Tibial nerve (tissue), 4 donors: Measurements from ENCODE around the gene TNFRSF21. TPM values are rescaled to one million over a fixed set of nuclear protein-coding genes. Genes with fewer than 3 reads are reported as not detected.

Experiments used
- DNase-seq, 2 donors: peaks; one replicate each; pipeline ENCODE4 v3.0.0-alpha.2; 2019; ENCODE audit warnings: low spot score in 2 of 2
- H3K27ac ChIP-seq, 4 donors: fragments of 200-600 bp; sonication (generic) in 3 of 4; one replicate each; pipeline ENCODE4 v1.5.1; 2017 to 2019; ENCODE audit warnings: mild to moderate bottlenecking in 1 of 4
- H3K27me3 ChIP-seq, 2 donors: fragments of 200-600 bp; sonication (generic) in 1 of 2; one replicate each; pipeline versions ENCODE4 v1.5.1 to v1.6.0; 2017 to 2019
- H3K36me3 ChIP-seq, 3 donors: fragments of 200-600 bp; sonication (generic); one replicate each; pipeline ENCODE4 v1.5.1; 2018 to 2019
- H3K4me1 ChIP-seq, 4 donors: fragments of 200-600 bp; sonication (generic) in 3 of 4; one replicate each; pipeline ENCODE4 v1.5.1; 2017 to 2019
- H3K4me3 ChIP-seq, 4 donors: fragments of 200-600 bp; sonication (generic) in 3 of 4; one replicate each; pipeline ENCODE4 v1.5.1; 2017 to 2019; ENCODE audit warnings: mild to moderate bottlenecking in 1 of 4, moderate library complexity in 1 of 4
- H3K9me3 ChIP-seq, 4 donors: fragments of 200-600 bp; sonication (generic) in 3 of 4; one replicate each; pipeline ENCODE4 v1.5.1; 2017 to 2019
- EP300 ChIP-seq, 2 donors: sonication (generic); formaldehyde crosslinking; IDR thresholded peaks; one replicate each; pipeline ENCODE4 v1.6.1; 2017; ENCODE audit warnings: antibody characterized with exemption in 2 of 2, mild to moderate bottlenecking in 1 of 2
- POLR2A ChIP-seq, 2 donors: fragments of 450-650 bp; IDR thresholded peaks; one replicate each; pipeline ENCODE4 v1.6.1; 2017; ENCODE audit warnings: antibody characterized with exemption in 2 of 2, mild to moderate bottlenecking in 2 of 2, moderate library complexity in 2 of 2
- WGBS, 2 donors: methylation state at CpG; one replicate each; pipeline ENCODE4 v1.1.5; 2018; 5-methylcytosine and 5-hydroxymethylcytosine counted together
- total RNA-seq, 4 donors: library from RNA; depleted of rRNA; stranded (reverse); fragments of >200 nt; gene quantifications; one replicate each; pipeline ENCODE4 v1.1.0, GENCODE V29; 2016
- TF ChIP-seq, protein P1 (sequence below), 5 experiments: fragments of 200-600 bp in 3 of 5; fragments of 450-650 bp in 2 of 5; sonication (generic) in 3 of 5; IDR thresholded peaks; one replicate each; pipeline ENCODE4 v1.5.1; 2016 to 2019; ENCODE audit warnings: antibody characterized with exemption in 5 of 5, mild to moderate bottlenecking in 3 of 5, moderate library complexity in 2 of 5

TNFRSF21 gene
- total RNA-seq, 4 donors from 2014 or later = 5.7 to 8.0 (median 7.6) TPM

DNA sequence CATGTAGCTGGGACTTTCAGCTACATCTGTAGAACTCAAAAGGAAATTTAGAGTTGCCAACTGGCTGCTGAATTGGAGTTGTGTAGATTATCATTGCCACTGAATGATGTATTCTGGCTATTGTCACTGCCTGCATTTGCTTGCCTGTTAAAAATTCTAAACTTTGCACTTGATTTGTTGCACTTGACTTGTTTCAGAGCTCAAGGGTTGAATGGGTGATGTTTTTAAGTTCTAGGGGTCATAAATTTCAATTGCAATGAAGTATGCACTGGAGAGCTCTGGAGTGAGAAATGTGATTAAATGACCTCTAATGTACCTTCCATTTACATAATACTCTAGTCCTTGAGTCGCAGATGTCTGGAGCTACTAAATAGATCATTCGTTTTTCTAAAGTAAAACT, 102.4 kb downstream of the TNFRSF21 start:
- no peak overlapping the region for H3K27ac ChIP-seq
- H3K4me1 ChIP-seq = no peaks in the 10 kb centered on the region
- no peak for TF ChIP-seq POLR2A (IDR thresholded peaks at IDR 0.05)
- no peak for TF ChIP-seq EP300 (IDR thresholded peaks at IDR 0.05)
- TF ChIP-seq, protein P1, sequence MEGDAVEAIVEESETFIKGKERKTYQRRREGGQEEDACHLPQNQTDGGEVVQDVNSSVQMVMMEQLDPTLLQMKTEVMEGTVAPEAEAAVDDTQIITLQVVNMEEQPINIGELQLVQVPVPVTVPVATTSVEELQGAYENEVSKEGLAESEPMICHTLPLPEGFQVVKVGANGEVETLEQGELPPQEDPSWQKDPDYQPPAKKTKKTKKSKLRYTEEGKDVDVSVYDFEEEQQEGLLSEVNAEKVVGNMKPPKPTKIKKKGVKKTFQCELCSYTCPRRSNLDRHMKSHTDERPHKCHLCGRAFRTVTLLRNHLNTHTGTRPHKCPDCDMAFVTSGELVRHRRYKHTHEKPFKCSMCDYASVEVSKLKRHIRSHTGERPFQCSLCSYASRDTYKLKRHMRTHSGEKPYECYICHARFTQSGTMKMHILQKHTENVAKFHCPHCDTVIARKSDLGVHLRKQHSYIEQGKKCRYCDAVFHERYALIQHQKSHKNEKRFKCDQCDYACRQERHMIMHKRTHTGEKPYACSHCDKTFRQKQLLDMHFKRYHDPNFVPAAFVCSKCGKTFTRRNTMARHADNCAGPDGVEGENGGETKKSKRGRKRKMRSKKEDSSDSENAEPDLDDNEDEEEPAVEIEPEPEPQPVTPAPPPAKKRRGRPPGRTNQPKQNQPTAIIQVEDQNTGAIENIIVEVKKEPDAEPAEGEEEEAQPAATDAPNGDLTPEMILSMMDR (IDR thresholded peaks at IDR 0.05) = no peak
- no peak overlapping the region for H3K4me3 ChIP-seq
- 74 to 77% methylated on average over 2 of the region's 2 CpGs for WGBS, 2 donors
- H3K27me3 ChIP-seq = no peaks in the 10 kb centered on the region
- peaks cover 0 to 17% (median 0%) of the 10 kb centered on the region in 4 donors for H3K9me3 ChIP-seq
- no peak for DNase-seq
- no peaks in the 10 kb centered on the region for H3K36me3 ChIP-seq

DNA sequence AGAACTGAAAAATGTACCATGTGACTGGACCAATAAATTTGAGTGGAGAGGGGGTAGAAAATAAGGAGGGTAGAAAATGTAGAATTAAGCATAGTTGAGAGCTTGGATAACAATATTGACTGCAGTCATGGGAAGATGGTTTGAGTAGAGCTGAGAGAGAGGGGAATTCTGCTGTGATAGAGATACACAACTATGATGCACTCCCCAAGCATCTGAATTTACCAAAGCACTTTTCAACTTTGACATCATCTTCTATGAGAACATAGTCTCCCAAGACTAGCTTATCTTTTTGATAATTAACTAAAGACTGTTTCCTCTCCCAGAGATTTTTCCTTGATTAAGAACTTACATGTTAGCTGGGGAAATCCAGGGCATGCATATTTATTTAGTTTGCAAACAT, 103.1 kb downstream of the TNFRSF21 start:
- TF ChIP-seq POLR2A (IDR thresholded peaks at IDR 0.05) (no peak), EP300 (IDR thresholded peaks at IDR 0.05) (no peak)
- TF ChIP-seq, protein P1 (IDR thresholded peaks at IDR 0.05) = no peak
- Histone ChIP-seq H3K9me3 (peaks cover 0 to 15% (median 0%) of the 10 kb centered on the region in 4 donors), H3K4me1 (no peaks in the 10 kb centered on the region), H3K27ac (no peak overlapping the region), H3K27me3 (no peaks in the 10 kb centered on the region), H3K4me3 (no peak overlapping the region), H3K36me3 (no peaks in the 10 kb centered on the region)
- DNase-seq = no peak

DNA sequence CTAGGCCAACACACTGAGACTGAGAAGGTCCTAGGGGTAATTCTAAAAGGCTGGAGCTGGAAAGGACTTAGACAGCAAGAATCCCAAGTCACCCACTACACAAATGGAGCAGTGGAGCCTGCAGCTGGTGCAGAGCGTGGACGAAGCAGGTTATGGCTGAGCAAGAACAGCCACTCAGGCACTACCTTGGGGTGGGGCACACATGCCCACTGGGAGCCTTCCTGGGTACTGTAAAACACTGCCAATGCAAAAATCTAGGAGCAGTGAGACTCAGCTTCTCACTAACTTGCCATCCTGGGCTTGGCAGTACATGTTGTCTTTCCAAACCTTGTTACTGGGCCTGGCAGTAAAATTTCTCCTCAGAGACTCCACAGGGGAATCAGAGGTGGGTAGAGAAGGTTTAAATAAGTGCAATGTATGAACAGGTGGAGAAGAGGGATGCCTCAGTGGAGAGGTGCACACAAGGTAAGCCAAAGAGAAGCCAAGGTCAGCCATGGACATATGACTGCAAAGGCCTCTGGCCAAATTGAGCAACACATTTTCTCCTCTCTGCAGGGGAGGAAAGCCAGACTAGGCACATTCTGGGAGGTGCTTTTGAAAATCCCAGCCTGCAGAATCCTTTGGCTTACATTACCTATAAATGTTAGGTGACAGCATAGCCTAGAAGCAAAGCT, 105.6 kb downstream of the TNFRSF21 start:
- Histone ChIP-seq H3K27me3 (no peaks in the 10 kb centered on the region), H3K4me3 (no peak overlapping the region), H3K9me3 (no peaks in the 10 kb centered on the region), H3K4me1 (no peaks in the 10 kb centered on the region), H3K36me3 (no peaks in the 10 kb centered on the region), H3K27ac (no peak overlapping the region)
- 51 to 58% methylated on average over 2 of the region's 2 CpGs for whole genome bisulfite sequencing, 2 donors
- DNase-seq = no peak
- TF ChIP-seq, protein P1 (IDR thresholded peaks at IDR 0.05) = no peak
- TF ChIP-seq EP300 (IDR thresholded peaks at IDR 0.05) (no peak), POLR2A (IDR thresholded peaks at IDR 0.05) (no peak)

DNA sequence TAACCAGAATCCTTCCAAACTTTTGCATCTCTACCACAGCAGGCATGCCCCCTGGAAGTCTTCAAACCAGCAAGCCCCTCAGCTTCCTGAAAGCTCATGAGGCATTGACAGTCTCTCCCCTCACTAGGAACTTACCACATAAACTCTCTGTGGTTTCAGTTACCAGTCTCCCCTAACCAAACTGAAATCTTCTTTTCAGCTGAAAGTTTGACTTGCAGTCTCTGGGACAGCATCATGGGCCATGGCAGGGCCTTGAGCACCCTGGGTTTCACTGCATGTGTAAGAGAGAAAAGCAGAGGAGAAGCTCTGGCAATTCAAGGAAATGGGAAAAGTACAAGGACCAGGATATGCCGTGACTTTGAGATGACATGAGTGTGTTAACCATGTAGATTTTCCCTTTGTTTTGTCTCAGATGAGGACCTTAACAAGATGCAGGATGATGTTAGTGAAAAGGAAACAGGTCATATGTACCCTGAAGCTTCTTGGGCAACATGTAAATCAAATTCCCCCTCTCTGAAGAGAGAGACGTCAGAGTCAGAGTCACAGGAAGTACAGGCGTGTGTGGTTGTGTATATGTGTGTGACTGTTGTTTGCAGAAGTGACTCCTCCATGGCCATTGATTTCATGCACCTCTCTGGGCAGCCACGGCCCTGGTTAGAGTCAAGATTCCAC, 106.3 kb downstream of the TNFRSF21 start:
- 61 to 66% methylated on average over 4 of the region's 4 CpGs for WGBS, 2 donors

More for the DNA sequence above, 106.3 kb downstream of the TNFRSF21 start:
- H3K27me3 ChIP-seq = no peaks in the 10 kb centered on the region
- no peaks in the 10 kb centered on the region for H3K4me1 ChIP-seq
- DNase-seq = no peak
- no peak overlapping the region for H3K27ac ChIP-seq
- no peak overlapping the region for H3K4me3 ChIP-seq
- TF ChIP-seq EP300 (IDR thresholded peaks at IDR 0.05) (no peak), POLR2A (IDR thresholded peaks at IDR 0.05) (no peak)
- TF ChIP-seq, protein P1 (IDR thresholded peaks at IDR 0.05) = no peak
- no peaks in the 10 kb centered on the region for H3K36me3 ChIP-seq
- no peaks in the 10 kb centered on the region for H3K9me3 ChIP-seq
